Measurements from ENCODE around the gene OSBPL8.

GRCh38 chr12:76399040-76399439 lies 160.5 kb downstream of the OSBPL8 start:
- TF ChIP-seq POLR2A (IDR thresholded peaks at IDR 0.05; ENCODE audit: control extremely low read depth in 1 of 2, low read depth in 2 of 2, low read length in 2 of 2) = no peak
- TF ChIP-seq KDM1A (IDR thresholded peaks at IDR 0.05; ENCODE audit: borderline replicate concordance, low read length) = no peak

Measured in H1 (cell line).